HepG2 (cell line): ENCODE measurements around the gene PKM. TPM values are rescaled to one million over a fixed set of nuclear protein-coding genes. Genes with fewer than 3 reads are reported as not detected.

Experiments
- BHLHE40 ChIP-seq: IDR thresholded peaks from 2 replicates; pipeline ENCODE4 v1.6.1; 2011; ENCODE audit warnings: low read length, improper control_type of control experiment
- FOSL2 ChIP-seq: sonication (generic); formaldehyde crosslinking; IDR thresholded peaks from 2 replicates; pipeline ENCODE4 v1.4.0; 2020; ENCODE audit warnings: missing genetic modification reagents
- HIVEP1 ChIP-seq: sonication (generic); formaldehyde crosslinking; IDR thresholded peaks from 2 replicates; pipeline ENCODE4 v1.4.0; 2020; ENCODE audit warnings: mild to moderate bottlenecking, missing genetic modification reagents
- HNRNPK ChIP-seq: fragments of 200-400 bp; formaldehyde crosslinking; IDR thresholded peaks from 2 replicates; pipeline ENCODE4 v1.6.1; 2018; ENCODE audit warnings: low read length, low read depth, moderate library complexity, mild to moderate bottlenecking; ENCODE audit not compliant: poor library complexity, severe bottlenecking
- IRF2 ChIP-seq: IDR thresholded peaks from 2 replicates; pipeline ENCODE4 v1.6.1; 2018; ENCODE audit warnings: missing genetic modification reagents, missing compliant biosample characterization
- KLF11 ChIP-seq: IDR thresholded peaks from 2 replicates; pipeline ENCODE4 v1.6.1; 2016; ENCODE audit warnings: missing compliant biosample characterization
- KMT2B ChIP-seq: IDR thresholded peaks from 2 replicates; pipeline ENCODE4 v1.6.1; 2016; ENCODE audit warnings: missing genetic modification reagents, missing compliant biosample characterization
- MAF1 ChIP-seq: sonication (generic); formaldehyde crosslinking; IDR thresholded peaks from 2 replicates; pipeline ENCODE4 v1.5.0; 2020; ENCODE audit warnings: missing genetic modification reagents, borderline replicate concordance
- MAFF ChIP-seq: IDR thresholded peaks from 2 replicates; pipeline ENCODE4 v1.6.1; 2011; ENCODE audit warnings: low read depth, low read length, improper control_type of control experiment
- RBAK ChIP-seq: sonication (generic); formaldehyde crosslinking; IDR thresholded peaks from 2 replicates; pipeline ENCODE4 v1.5.1; 2020; ENCODE audit warnings: mild to moderate bottlenecking, missing genetic modification reagents
- SNAI1 ChIP-seq: sonication (generic); formaldehyde crosslinking; IDR thresholded peaks from 2 replicates; pipeline ENCODE4 v1.5.0; 2020; ENCODE audit warnings: mild to moderate bottlenecking, missing genetic modification reagents, borderline replicate concordance
- YY1 ChIP-seq: IDR thresholded peaks from 2 replicates; pipeline ENCODE4 v1.6.1; 2011; ENCODE audit warnings: low read length, low read depth, moderate library complexity, mild to moderate bottlenecking; ENCODE audit not compliant: insufficient read depth, insufficient replicate concordance
- ZNF205 ChIP-seq: IDR thresholded peaks from 2 replicates; pipeline ENCODE4 v1.6.1; 2018; ENCODE audit warnings: missing biosample characterization, missing genetic modification reagents
- ZNF263 ChIP-seq: sonication (generic); formaldehyde crosslinking; IDR thresholded peaks from 2 replicates; pipeline ENCODE4 v1.4.0; 2020; ENCODE audit warnings: missing genetic modification reagents
- ZNF615 ChIP-seq: sonication (generic); formaldehyde crosslinking; IDR thresholded peaks from 2 replicates; pipeline ENCODE4 v1.5.0; 2020; ENCODE audit warnings: mild to moderate bottlenecking, missing genetic modification reagents, borderline replicate concordance
- ZNF737 ChIP-seq: sonication (generic); formaldehyde crosslinking; IDR thresholded peaks from 2 replicates; pipeline ENCODE4 v1.5.0; 2020; ENCODE audit warnings: missing genetic modification reagents, mild to moderate bottlenecking, borderline replicate concordance
- ZNF782 ChIP-seq: sonication (generic); formaldehyde crosslinking; IDR thresholded peaks from 2 replicates; pipeline ENCODE4 v1.4.0; 2020; ENCODE audit warnings: missing genetic modification reagents, mild to moderate bottlenecking, borderline replicate concordance
- polyA plus RNA-seq, 8 experiments: library from polyadenylated mRNA; depleted of rRNA in 3 of 8; stranded (reverse) in 7 of 8; unstranded in 1 of 8; fragments of >200 nt; fragmentation: Illumina TruSeq in 4 of 8; extraction: Trizol in 4 of 8; gene quantifications; 2 replicates each; pipeline versions ENCODE4 v1.2.1 to v1.2.3, GENCODE V29; 2011 to 2016; ENCODE audit warnings: low read depth in 4 of 8, missing spikeins in 1 of 8, mixed read lengths in 1 of 8; ENCODE audit not compliant: insufficient read depth in 1 of 8
- total RNA-seq, 5 experiments: library from RNA; depleted of rRNA; stranded (reverse); fragments of >200 nt; fragmentation: Illumina TruSeq; extraction: Trizol; gene quantifications; 2 replicates each; pipeline ENCODE4 v1.2.3, GENCODE V29; 2016; ENCODE audit warnings: low read depth in 1 of 5
- TF ChIP-seq, protein P1 (sequence below): sonication (generic); formaldehyde crosslinking; IDR thresholded peaks from 2 replicates; pipeline ENCODE4 v1.4.0; 2020; ENCODE audit warnings: low read depth, mild to moderate bottlenecking, missing genetic modification reagents
- TF ChIP-seq, protein P2 (sequence below): sonication (generic); formaldehyde crosslinking; IDR thresholded peaks from 2 replicates; pipeline ENCODE4 v1.5.0; 2020; ENCODE audit warnings: mild to moderate bottlenecking, missing genetic modification reagents, borderline replicate concordance
- TF ChIP-seq, protein P3 (sequence below): sonication (generic); formaldehyde crosslinking; IDR thresholded peaks from 2 replicates; pipeline ENCODE4 v1.4.0; 2020; ENCODE audit warnings: missing genetic modification reagents

The PKM gene
- total and polyA plus RNA-seq, 2 of the 13 experiments (the other 11 are each of a cell fraction or from before 2014, with no cell fraction given) = 488 to 780 TPM

DNA sequence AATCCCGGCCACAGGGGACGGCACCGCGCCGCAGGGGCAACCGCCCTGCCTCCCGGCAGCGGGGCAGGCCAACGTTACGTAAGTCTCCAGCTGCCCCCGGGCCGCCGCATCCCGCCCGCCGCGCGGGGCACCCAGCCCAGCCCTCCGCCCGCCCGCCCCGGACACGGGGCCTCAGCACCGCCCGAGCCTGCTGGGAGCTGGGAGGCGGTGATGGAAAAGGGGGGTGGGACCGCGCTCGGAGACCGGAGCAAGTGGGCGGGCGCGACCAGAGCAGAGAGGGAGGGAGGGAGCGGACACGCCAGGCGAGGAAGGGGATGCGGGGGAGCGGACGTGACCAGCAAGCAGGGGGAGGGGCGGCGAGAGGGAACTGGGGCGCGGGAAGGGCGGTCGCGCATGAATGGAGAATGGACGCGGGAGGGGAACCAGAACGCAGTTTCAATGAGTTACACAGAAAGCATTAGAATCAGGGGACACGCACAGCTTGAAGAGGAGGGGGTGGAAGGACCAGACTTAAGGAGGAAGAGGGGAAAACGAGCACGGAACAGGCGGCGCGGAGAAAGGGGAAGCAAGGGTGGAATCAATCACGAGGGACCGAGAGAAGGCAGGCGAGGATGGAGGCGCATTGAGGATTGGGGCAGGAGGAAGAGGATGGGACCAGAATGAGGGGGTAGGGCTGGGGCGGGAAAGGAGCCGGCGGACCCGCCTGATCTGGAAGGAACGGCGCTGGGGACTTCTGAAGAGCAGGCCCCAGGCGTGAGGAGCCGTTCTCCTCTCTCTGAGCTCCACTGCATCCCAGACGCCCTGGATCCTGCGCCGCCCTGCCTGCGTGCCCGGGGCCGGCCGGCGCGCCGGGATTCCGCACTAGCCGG is 559 bp downstream of the PKM start (continued):
- TF ChIP-seq ZNF782 (no peak), KLF11 (CRISPR knock-in tag) (no peak), FOSL2 (CRISPR knock-in tag) (no peak; the same call in 1 of the 2 replicates), SNAI1 (peak; percentile 90; the same call in 1 of the 2 replicates), HIVEP1 (CRISPR knock-in tag) (no peak), ZNF737 (CRISPR knock-in tag) (no peak), MAFF (no peak), MAF1 (CRISPR knock-in tag) (no peak), KMT2B (CRISPR knock-in tag) (no peak), BHLHE40 (no peak), IRF2 (peak; percentile 37), HNRNPK (peak; percentile 93), RBAK (CRISPR knock-in tag) (no peak), YY1 (no peak), ZNF615 (CRISPR knock-in tag) (no peak), ZNF205 (CRISPR knock-in tag) (no peak; the same call in 1 of the 2 replicates), ZNF263 (CRISPR knock-in tag) (peak; percentile 93)
- TF ChIP-seq, protein P1, sequence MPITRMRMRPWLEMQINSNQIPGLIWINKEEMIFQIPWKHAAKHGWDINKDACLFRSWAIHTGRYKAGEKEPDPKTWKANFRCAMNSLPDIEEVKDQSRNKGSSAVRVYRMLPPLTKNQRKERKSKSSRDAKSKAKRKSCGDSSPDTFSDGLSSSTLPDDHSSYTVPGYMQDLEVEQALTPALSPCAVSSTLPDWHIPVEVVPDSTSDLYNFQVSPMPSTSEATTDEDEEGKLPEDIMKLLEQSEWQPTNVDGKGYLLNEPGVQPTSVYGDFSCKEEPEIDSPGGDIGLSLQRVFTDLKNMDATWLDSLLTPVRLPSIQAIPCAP (CRISPR knock-in tag) = no peak
- TF ChIP-seq, protein P2, sequence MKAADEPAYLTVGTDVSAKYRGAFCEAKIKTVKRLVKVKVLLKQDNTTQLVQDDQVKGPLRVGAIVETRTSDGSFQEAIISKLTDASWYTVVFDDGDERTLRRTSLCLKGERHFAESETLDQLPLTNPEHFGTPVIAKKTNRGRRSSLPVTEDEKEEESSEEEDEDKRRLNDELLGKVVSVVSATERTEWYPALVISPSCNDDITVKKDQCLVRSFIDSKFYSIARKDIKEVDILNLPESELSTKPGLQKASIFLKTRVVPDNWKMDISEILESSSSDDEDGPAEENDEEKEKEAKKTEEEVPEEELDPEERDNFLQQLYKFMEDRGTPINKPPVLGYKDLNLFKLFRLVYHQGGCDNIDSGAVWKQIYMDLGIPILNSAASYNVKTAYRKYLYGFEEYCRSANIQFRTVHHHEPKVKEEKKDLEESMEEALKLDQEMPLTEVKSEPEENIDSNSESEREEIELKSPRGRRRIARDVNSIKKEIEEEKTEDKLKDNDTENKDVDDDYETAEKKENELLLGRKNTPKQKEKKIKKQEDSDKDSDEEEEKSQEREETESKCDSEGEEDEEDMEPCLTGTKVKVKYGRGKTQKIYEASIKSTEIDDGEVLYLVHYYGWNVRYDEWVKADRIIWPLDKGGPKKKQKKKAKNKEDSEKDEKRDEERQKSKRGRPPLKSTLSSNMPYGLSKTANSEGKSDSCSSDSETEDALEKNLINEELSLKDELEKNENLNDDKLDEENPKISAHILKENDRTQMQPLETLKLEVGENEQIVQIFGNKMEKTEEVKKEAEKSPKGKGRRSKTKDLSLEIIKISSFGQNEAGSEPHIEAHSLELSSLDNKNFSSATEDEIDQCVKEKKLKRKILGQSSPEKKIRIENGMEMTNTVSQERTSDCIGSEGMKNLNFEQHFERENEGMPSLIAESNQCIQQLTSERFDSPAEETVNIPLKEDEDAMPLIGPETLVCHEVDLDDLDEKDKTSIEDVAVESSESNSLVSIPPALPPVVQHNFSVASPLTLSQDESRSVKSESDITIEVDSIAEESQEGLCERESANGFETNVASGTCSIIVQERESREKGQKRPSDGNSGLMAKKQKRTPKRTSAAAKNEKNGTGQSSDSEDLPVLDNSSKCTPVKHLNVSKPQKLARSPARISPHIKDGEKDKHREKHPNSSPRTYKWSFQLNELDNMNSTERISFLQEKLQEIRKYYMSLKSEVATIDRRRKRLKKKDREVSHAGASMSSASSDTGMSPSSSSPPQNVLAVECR (CRISPR knock-in tag) = peak; percentile 45
- TF ChIP-seq, protein P3, sequence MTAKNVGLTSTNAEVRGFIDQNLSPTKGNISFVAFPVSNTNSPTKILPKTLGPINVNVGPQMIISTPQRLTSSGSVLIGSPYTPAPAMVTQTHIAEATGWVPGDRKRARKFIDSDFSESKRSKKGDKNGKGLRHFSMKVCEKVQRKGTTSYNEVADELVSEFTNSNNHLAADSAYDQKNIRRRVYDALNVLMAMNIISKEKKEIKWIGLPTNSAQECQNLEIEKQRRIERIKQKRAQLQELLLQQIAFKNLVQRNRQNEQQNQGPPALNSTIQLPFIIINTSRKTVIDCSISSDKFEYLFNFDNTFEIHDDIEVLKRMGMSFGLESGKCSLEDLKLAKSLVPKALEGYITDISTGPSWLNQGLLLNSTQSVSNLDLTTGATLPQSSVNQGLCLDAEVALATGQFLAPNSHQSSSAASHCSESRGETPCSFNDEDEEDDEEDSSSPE = peak; percentile 77
